PFSK-1 (cell line): ENCODE results near the gene ST3GAL2.

ENCODE experiments used
- FOXP2 ChIP-seq: optimal IDR thresholded peaks from 2 replicates; pipeline ENCODE3; 2011; ENCODE audit warnings: borderline replicate concordance, control low read depth, inconsistent platforms; ENCODE audit not compliant: insufficient read depth; ENCODE audit errors: extremely low read length, extremely low read depth
- POLR2AphosphoS5 ChIP-seq: IDR thresholded peaks from 2 replicates; pipeline ENCODE4 v1.6.1; 2012; ENCODE audit warnings: low read depth, mild to moderate bottlenecking, control low read depth, low read length, moderate library complexity
- REST ChIP-seq, 2 experiments: IDR thresholded peaks; 2 replicates each; pipeline versions ENCODE4 v1.6.1 to v1.8.0; 2011 to 2012; ENCODE audit warnings: low read depth in 2 of 2, low read length in 2 of 2, control low read depth in 1 of 2, inconsistent platforms in 1 of 2, mild to moderate bottlenecking in 1 of 2, moderate library complexity in 1 of 2; ENCODE audit not compliant: insufficient read depth in 1 of 2
- SIN3A ChIP-seq: IDR thresholded peaks from 2 replicates; pipeline ENCODE4 v1.6.1; 2012; ENCODE audit warnings: mild to moderate bottlenecking, low read length, moderate library complexity, borderline replicate concordance; ENCODE audit not compliant: insufficient read depth
- TAF1 ChIP-seq: IDR thresholded peaks from 2 replicates; pipeline ENCODE4 v1.6.1; 2012; ENCODE audit warnings: low read length, control low read depth, borderline replicate concordance; ENCODE audit not compliant: insufficient read depth

- TF ChIP-seq TAF1, result no peak
- TF ChIP-seq POLR2AphosphoS5, result no peak
- no peak for TF ChIP-seq SIN3A
- TF ChIP-seq REST (IDR thresholded peaks at IDR 0.05; ENCODE audit: insufficient read depth in 1 of 2, low read depth in 2 of 2, low read length in 2 of 2), result no peak
- no peak for TF ChIP-seq FOXP2
These were observed 47.5 kb downstream of the ST3GAL2 start for GRCh38 chr16:70391446-70391845.
